ENCODE measurements around the gene PGAP1.

The PGAP1 gene

GRCh38 chr2:196899976-196900375 lies 26.5 kb downstream of the PGAP1 start:
- FAIRE-seq (no peak), DNase-seq (ENCODE audit: insufficient read length, low spot score) (no peak)

GRCh38 chr2:196891136-196891535 lies 35.4 kb downstream of the PGAP1 start:
- DNase-seq (ENCODE audit: insufficient read length, low spot score) (no peak), FAIRE-seq (no peak)

GRCh38 chr2:196887431-196887830 lies 39.1 kb downstream of the PGAP1 start:
- no peak for DNase-seq (ENCODE audit: insufficient read length, low spot score)
- FAIRE-seq, result no peak

- DNase-seq (ENCODE audit: insufficient read length, low spot score) (no peak), FAIRE-seq (no peak)
These were observed 42.1 kb downstream of the PGAP1 start for GRCh38 chr2:196884368-196884767.

GRCh38 chr2:196876364-196876763 lies 50.1 kb downstream of the PGAP1 start:
- no peak for DNase-seq (ENCODE audit: insufficient read length, low spot score)

GRCh38 chr2:196875414-196875813 lies 51.1 kb downstream of the PGAP1 start:
- FAIRE-seq (no peak), DNase-seq (ENCODE audit: insufficient read length, low spot score) (no peak)

More at GRCh38 chr2:196876364-196876763, 50.1 kb downstream of the PGAP1 start:
- FAIRE-seq, result no peak

GRCh38 chr2:196873511-196873910 lies 53.0 kb downstream of the PGAP1 start:
- FAIRE-seq, result no peak
- no peak for DNase-seq (ENCODE audit: insufficient read length, low spot score)

- FAIRE-seq (no peak), DNase-seq (ENCODE audit: insufficient read length, low spot score) (no peak)
These were observed 71.9 kb downstream of the PGAP1 start for GRCh38 chr2:196854629-196855028.

GRCh38 chr2:196853301-196854087 lies 73.0 kb downstream of the PGAP1 start:
- FAIRE-seq (no peak), DNase-seq (ENCODE audit: insufficient read length, low spot score) (no peak)

GRCh38 chr2:196851088-196851487 lies 75.4 kb downstream of the PGAP1 start:
- no peak for FAIRE-seq

GRCh38 chr2:196849895-196850294 lies 76.6 kb downstream of the PGAP1 start:
- DNase-seq (ENCODE audit: insufficient read length, low spot score), result peak; percentile 34
- no peak for FAIRE-seq

More at GRCh38 chr2:196851088-196851487, 75.4 kb downstream of the PGAP1 start:
- DNase-seq (ENCODE audit: insufficient read length, low spot score), result no peak

GRCh38 chr2:196846295-196846694 lies 80.2 kb downstream of the PGAP1 start:
- FAIRE-seq (no peak), DNase-seq (ENCODE audit: insufficient read length, low spot score) (no peak)

- no peak for DNase-seq (ENCODE audit: insufficient read length, low spot score)
- no peak for FAIRE-seq
These were observed 81.1 kb downstream of the PGAP1 start for GRCh38 chr2:196845371-196845770.

GRCh38 chr2:196840171-196840570 lies 86.3 kb downstream of the PGAP1 start:
- FAIRE-seq, result no peak
- DNase-seq (ENCODE audit: insufficient read length, low spot score), result no peak

GRCh38 chr2:196839574-196839973 lies 86.9 kb downstream of the PGAP1 start:
- FAIRE-seq (no peak), DNase-seq (ENCODE audit: insufficient read length, low spot score) (no peak)

GRCh38 chr2:196836440-196836839 lies 90.1 kb downstream of the PGAP1 start:
- FAIRE-seq (no peak), DNase-seq (ENCODE audit: insufficient read length, low spot score) (no peak)

GRCh38 chr2:196830701-196831100 lies 95.8 kb downstream of the PGAP1 start:
- FAIRE-seq, result no peak

GRCh38 chr2:196827356-196827755 lies 99.2 kb downstream of the PGAP1 start:
- DNase-seq (ENCODE audit: insufficient read length, low spot score) (no peak), FAIRE-seq (no peak)

More at GRCh38 chr2:196830701-196831100, 95.8 kb downstream of the PGAP1 start:
- no peak for DNase-seq (ENCODE audit: insufficient read length, low spot score)

GRCh38 chr2:196823750-196824522 lies 102.6 kb downstream of the PGAP1 start:
- FAIRE-seq (peak; percentile 4), DNase-seq (ENCODE audit: insufficient read length, low spot score) (peak; percentile 50)

- FAIRE-seq (no peak), DNase-seq (ENCODE audit: insufficient read length, low spot score) (no peak)
These were observed 105.3 kb downstream of the PGAP1 start for GRCh38 chr2:196821195-196821594.

GRCh38 chr2:196809260-196809659 lies 117.2 kb downstream of the PGAP1 start, which contains the start of gene C2orf66:
Gene C2orf66, minus strand, starts transcription at chr2:196809355. Its CDS starts 19 bp downstream, at chr2:196809336.
- no peak for FAIRE-seq
- no peak for DNase-seq (ENCODE audit: insufficient read length, low spot score)

Measured in HTR-8/SVneo (cell line).